ENCODE measurements around the gene DSC1. TPM values are rescaled to one million over a fixed set of nuclear protein-coding genes. Genes with fewer than 3 reads are reported as not detected.

DSC1 gene
- total and polyA plus RNA-seq, 2 experiments from 2014 or later = not detected

GRCh38 chr18:31162419-31162793, 250 bp downstream of the DSC1 start (continued):
- TF ChIP-seq ZNF462 (CRISPR knock-in tag; IDR thresholded peaks at IDR 0.05) = no peak

GRCh38 chr18:31161757-31162418, 768 bp downstream of the DSC1 start:
- Histone ChIP-seq H3K27ac (ENCODE audit: low read depth) (no peak overlapping the region), H3K4me3 (no peak overlapping the region), H2AFZ (peak overlapping the region; percentile 93), H3F3A (replicated peaks; ENCODE audit: low read depth) (no peaks in the 10 kb centered on the region), H3K4me1 (ENCODE audit: insufficient read depth) (0 out of 2 replicates have a peak, but pooled peaks cover 3% of the 10 kb centered on the region), H3K4me2 (no peak overlapping the region), H3K27me3 (ENCODE audit: insufficient read depth) (no peaks in the 10 kb centered on the region), H3K79me2 (replicated peaks; ENCODE audit: insufficient read depth) (no peaks in the 10 kb centered on the region), H3K36me3 (ENCODE audit: insufficient read depth) (no peaks in the 10 kb centered on the region), H4K20me1 (replicated peaks; ENCODE audit: insufficient read depth) (no peaks in the 10 kb centered on the region), H3K9me2 (ENCODE audit: insufficient read depth) (no peaks in the 10 kb centered on the region)
- Mint-ChIP-seq H3K4me1 (peaks cover 13% of the 10 kb centered on the region), H3K27ac (no peak overlapping the region; the same call in 1 of the 2 replicates), H3K4me3 (no peak overlapping the region), H3K36me3 (ENCODE audit: low read depth) (no peaks in the 10 kb centered on the region), H3K27me3 (ENCODE audit: insufficient read depth, low read depth, poor library complexity) (peaks cover 3% of the 10 kb centered on the region), H3K9me3 (no peaks in the 10 kb centered on the region)
- no peak for ATAC-seq
- DNase-seq (ENCODE audit: low spot score) = no peak
- no peak for TF ChIP-seq POLR2AphosphoS5 (IDR thresholded peaks at IDR 0.05; ENCODE audit: low read depth)
- TF ChIP-seq ZNF462 (CRISPR knock-in tag; IDR thresholded peaks at IDR 0.05) = no peak
- no peak for TF ChIP-seq ETS1 (IDR thresholded peaks at IDR 0.05)
- no peak for TF ChIP-seq STAT1 (IDR thresholded peaks at IDR 0.05; ENCODE audit: unreplicated experiment)
- no peak for TF ChIP-seq NANOG (IDR thresholded peaks at IDR 0.05; ENCODE audit: borderline replicate concordance)
- no peak for TF ChIP-seq ZNF114 (CRISPR knock-in tag; IDR thresholded peaks at IDR 0.05)
